ENCODE results near the gene FOXP2.
"Not testable (repeated sequence)": the region's sequence is repeated elsewhere in the genome, so short reads cannot be mapped to it uniquely, and the experiment has no call there.

The FOXP2 gene

DNA sequence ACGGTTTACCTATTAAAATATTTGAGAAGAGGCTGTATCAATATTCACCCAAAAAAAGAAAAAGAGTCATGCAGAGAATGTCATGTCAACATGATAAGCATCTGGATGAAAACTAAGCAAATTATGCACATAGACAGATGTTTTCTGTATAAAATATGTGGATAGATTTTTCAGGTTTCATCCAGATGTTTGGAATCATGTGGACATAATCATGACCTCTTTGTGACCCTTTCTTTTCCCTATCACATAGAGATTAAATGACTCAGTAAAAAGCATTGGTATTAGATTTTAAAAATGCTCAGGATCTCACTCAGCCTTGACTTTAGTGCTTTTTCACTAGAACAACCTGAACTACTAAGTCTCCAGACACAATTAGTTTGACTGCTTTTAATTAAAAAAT is 90.0 kb downstream of the FOXP2 start:
- no peak for DNase-seq

DNA sequence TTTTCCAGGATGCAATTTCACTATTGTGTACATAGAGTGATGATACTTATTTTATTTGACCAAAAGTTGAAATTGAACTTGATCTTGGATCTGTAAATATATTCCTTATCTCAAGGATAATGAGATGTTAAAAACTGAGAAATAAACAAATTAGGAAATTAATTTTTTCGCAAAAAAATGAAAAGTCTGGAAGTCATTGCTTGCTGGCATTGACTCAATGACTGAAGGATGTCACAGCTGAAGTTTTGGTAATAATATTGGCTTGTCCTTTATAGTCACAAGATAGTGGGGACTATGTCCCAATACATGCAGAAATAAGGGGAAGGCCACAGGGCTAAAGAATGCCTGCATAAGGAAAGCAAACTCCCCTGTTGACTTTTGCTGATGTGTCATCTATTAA is 92.8 kb downstream of the FOXP2 start:
- DNase-seq = no peak

DNA sequence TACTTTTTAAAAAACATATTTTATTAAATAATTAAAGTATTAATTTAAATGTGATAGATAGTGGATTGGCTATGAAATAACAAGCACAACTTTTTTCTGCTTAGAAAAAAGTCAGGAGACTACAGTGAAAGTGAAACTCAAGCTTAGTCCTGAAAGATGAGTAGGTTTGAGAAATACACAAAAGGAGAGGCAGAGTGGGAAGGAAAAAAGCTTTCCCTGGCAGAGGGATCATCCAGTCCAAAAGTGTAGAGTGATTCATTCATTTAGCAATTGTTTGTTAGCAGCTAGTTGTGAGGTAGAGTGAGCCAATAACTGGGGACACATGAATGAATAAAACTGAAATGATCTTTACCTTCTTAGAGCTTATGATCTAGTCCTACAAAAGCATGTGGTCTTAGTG is 93.5 kb downstream of the FOXP2 start:
- no peak for DNase-seq

DNA sequence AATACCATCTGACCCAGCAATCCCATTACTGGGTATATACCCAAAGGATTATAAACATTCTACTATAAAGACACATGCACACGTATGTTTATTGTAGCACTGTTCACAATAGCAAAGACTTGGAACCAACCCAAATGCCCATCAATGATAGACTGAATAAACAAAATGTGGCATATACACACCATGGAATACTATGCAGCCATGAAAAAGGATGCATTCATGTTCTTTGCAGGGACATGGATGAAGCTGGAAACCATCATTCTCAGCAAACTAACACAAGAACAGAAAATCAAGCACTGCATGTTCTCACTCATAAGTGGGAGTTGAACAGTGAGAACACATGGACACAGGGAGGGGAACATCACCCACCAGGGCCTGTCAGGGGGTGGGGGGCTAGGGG is 96.2 kb downstream of the FOXP2 start:
- DNase-seq = not testable (repeated sequence)

DNA sequence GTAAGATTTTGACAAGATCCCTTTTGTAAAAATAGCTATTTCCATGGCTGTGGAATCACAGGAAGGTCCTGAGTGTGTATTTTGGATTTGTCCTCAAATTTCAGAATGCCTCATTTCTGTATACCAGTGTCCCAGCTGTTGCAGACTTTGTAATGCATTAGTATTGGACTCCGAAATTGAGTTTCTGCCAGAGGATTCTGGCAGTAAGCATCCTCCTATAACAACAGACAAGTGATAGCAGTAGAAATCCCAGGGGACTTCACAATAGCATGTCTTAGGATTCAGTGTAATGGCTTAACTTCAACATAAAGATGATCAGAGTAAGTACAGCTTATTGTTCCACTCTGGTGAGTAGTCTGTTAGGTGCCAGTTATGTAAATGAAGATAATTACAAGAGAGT is 104.6 kb downstream of the FOXP2 start:
- no peak for DNase-seq

DNA sequence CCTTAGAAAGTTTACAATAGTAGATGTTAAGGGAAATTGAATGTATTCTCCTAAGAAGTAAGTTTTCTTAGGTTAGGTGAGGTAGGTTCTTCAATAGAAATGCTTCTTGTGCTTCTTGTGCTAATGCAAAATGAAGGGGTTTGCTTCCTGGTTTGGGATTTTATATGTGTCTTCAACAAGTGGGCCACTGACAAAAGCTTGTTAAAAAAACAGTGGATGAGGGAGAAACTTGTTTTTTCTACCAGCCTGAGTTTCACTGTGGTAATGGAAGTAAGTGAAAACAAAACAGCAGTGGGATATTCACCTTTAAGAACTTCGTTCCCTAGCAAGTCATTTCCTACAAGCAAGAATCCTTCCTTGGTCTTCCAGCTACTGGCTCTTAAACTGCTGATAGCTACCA is 107.5 kb downstream of the FOXP2 start:
- no peak for DNase-seq

DNA sequence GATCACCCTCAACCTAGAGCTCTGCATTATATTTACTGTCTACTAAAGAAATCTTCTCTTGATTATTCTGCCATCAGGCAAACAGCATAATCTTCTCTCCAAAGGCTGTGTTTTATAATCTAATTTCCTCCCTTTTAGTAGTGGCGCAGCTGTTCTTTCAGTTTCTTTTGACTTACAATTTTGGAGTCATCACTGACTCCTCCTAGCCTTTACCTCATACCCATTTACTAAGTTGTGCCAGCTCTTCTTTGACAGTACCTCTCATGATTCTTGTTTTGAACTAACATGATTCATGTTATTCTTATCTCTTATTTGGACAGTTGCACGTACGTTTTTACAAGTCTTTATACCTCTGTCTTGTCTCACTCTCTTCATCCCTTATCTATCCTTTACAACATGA is 113.0 kb downstream of the FOXP2 start:
- DNase-seq = no peak

DNA sequence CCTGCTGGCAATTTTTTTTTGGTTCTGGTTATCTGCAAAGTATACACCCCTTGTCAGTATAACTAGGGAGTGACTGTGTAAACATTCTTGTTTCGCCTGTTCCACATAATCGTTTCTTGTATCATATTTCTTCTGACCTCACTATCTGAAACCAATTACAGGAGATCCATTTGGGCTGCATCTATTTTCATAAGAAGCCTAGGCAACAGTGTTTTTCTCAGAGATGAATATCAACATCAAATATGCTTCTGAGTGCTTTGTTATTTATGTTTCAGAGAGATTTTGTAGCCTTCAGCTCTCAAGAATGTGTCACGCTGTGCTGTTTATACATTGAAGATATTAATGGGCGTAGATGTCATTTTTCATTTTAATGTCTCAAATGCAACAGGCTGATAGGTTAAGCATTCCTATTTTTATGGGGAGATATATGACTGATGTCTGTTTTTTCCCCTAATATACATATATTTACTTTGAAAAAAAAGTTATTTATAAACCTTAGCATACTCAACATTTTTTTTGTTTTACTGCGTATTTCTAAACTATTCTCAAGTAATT is 115.5 kb downstream of the FOXP2 start:
- DNase-seq = no peak

DNA sequence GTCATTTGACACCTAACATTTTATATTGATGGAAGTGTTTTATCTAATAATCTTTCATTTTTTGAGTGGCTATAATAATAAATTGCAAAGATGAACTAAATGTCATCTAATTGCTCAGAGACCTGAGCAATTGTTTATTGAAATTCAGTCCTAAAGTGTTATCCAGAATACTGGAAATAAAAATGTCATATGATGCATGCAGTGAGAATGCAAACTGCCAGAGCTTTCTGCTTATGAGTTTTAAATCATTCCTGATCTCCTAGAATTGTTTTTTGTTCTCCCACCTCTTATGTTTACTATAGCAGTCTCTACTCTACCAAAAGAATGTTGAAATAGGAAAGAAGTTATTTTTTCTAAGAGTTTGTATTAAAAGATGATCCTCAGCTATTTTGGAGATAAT is 116.7 kb downstream of the FOXP2 start:
- DNase-seq = no peak

DNA sequence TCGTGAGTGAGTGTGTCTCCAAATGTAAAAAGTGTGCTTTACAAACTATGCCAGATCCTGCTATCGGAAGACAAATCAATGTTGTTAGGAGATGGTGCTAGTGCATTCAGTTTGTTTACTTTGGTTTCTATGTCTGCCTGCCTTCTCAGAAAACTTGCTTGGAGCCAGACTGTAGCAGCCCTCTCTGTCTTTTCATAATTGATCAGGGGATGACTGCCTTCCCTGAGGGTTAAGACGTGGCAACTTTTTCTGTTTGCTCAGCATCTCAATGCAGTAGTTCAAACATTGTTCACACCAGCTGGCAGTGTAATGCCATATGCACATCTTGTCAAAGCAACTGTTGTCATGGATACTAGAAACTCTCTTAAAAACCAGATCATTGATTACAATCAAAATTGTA is 118.5 kb downstream of the FOXP2 start:
- DNase-seq = no peak

DNA sequence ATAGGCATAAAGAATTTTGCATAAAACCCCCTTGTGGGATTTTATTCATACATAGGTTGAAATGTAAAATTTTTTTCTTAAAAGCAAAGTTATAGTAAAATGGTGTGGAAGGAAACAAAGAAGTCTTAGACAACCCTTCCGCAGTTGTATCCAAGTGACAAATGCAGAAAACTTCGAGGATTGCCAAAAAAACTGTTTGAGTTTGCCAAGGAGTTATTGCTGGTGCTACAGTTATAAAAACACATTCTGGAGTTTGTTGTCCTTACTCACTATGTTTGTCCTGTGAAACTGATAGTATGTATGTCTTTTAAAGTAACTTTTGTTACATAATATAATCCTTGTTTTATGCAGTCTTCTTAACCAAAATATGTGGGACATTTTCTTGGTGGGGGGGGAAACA is 120.3 kb downstream of the FOXP2 start:
- DNase-seq = no peak

DNA sequence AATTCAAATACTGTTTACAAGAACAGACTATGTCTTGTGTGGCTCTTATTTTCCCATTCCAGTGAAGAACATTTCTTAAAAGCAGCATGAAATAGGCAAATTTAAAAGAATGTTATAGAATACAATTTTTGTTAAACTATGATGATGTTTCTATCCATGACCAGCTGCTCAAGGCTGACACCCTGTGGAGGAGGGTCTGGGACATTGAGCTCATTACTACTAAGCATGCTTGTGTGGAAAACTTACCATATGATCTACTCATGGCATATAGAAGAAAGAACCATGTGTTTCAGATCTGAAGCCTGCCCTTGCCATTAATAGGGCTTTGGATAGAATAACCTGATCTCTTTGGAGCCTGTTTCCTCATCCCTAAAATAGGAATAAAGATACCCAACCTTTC is 125.0 kb downstream of the FOXP2 start:
- peak in 1 of 14 donors; percentile 0 for DNase-seq

DNA sequence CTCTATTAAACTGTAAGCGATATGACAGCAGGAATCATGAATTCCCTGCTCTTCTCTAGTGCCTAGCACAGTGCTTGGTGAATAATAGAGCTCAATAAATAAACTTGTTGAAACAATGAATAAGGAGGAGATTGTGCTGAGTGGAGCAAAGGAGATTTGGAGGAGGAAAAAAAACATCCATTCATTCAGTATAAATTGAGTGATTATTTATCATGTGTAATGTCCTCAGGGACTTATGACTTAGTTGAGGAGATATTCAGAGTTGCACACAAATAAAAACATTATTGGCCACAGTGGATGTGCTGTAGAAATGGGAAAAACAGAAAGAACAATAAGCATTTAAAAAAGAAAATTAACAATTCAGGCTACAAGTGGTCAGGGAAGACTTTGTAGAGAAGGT is 125.7 kb downstream of the FOXP2 start:
- DNase-seq = no peak

DNA sequence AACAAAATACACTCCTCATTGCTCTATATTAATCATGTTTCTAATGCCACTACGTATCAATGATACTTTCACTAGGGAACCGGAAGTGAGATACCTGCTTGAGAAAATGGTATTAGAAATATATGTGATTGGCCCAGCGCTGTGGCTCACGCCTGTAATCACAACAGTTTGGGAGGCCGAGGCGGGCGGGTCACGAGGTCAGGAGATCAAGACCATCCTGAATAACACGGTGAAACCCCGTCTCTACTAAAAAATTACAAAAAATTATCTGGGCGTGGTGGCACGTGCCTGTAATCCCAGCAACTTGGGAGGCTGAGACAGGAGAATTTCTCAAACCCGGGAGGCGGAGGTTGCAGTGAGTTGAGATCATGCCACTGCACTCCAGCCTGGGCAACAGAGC is 132.7 kb downstream of the FOXP2 start:
- not testable (repeated sequence) for DNase-seq

DNA sequence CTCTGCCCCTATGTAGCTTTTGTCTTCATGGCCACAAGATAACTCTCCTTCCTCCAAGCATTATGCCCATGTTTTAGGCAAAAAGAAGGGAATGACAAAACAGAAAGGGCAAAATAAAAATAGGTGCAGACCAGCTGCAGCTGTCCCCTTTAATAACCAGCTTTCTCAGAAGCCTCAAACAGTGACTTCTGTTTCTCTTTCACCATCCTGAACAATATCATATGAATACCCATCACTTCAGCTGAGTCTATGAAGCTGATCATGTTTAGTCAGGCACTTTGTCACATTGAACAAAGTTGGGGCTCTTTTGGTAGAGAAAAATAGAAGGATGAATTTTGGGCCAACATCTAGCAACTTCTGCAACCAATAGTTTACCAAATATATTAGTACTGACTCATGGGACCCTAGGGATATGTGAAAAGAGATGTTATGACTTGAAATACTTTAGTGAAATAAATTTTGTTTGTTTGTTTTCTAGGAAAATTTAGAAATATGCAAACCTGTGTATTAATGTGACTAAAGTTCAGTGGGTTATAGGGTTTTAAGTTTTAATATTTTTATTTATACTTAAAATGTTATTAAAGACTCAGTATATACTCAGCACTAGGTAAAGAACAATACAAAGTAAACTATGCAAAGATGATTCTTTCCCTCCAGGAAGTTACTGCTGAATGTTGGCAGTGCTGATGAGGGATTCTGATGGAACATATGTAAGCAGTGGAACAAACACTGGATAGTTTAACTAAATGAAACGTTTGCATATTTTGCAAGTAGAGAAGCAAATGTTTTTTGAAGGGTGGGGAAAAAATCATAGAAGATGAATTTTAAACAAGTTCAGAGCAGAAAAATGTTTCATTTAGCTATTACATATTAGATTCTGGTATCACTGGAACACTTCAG is 133.7 kb downstream of the FOXP2 start:
- no peak for DNase-seq

DNA sequence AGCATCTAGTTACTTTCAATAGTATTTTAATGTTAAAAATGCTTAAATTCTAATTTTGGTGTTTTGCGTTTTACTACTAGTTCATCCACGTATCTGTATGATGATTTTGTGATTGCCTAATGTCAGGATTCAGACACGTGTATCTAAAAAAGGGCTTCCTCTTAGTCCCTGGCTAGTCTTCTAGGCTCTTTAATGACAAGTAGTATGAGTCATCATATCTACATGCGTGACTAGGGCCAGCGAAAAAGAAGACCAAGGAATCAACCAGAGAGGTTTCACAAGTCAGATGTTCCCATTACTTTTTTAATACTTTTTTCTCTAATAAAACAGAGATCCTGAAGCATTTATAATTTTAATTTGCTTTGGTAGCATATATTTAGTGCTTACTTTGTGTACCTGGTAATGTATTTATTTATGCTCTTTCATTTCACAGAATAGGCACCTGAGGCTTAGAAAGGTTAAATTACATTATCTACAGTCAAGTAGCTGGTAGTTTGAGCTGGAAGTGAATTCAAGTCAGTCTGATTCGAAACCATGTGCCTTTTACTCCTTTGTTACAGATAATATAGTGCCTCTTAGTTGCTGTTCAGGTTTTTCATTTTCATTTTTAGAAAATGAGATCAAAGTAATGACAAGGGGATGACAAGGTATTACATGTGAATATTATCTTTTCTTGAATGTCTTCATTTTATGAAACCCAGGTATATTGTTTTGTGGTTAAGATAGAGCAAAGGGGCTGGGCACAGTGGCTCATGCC is 140.3 kb downstream of the FOXP2 start:
- DNase-seq = no peak

DNA sequence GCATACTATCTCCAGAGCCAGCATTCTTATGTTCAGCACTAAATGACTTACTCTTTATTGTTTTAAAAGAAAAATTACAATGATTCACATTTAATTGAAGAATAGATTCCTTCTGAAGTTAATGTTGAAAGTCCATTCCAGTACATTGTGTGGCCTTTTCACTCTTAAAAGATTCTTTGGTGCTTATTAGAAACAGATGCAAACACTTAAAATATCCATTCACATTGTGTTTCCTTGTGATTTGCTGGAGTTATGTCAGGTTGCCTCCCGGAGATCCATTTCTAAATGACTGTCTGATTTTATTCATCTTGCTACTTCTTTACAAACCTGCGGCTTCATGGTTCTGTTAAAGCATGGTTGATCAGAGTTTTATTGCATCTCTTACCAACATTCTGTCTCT is 152.8 kb downstream of the FOXP2 start:
- no peak for DNase-seq

DNA sequence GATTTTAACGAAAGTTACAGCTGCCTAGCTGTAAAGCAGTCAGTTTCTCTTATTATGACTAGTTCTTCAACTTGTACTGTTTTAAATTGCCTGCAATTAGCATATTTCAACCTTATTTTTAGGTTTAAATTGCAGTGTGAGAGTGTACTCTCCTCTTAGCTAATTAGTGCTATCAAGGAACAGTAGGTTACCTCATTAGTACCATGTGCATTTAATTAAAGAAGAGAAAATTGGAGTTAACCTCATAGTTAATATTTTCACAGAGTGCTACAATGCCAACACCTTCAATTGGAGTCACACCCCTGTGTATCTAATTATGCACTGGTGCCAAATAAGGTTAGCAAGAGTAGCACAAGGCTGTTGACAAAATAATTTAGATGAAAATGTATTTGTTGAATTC is 154.6 kb downstream of the FOXP2 start:
- no peak for DNase-seq

DNA sequence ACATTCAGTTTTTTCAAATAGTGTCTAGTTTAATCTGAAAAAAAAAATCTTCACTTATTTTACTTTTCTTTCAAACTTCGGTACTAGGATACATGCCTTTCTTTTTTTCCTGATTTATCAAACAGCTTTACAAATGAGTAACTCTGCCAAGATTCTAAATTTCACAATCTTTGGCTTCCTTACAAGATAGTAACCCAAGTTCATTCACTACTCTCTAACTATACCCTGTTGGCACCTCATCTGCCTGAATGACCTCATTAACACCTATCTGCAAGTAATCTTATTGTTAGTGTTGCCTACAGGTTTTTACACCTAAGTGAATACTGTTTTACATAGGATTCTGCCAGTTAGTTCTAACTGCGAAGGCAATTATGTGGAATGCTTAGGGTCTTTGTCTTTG is 159.8 kb downstream of the FOXP2 start:
- DNase-seq = no peak

DNA sequence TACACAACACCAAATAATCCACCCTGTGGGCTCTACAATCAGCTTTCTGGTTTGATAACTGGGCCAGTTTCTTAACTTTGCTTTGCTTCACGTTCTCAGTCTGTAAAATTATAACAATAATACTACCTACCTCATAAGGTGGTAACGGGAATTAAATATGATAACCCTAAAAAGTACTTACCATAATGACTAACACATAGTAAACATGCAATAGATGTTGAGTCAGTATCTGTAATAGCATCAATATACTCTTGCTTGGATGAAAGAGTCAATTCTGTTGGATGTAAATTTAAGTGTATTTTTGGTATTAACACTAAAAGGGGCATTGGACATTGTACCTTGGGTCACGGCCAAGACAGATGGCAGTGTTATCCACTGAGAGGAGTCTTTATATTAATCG is 160.5 kb downstream of the FOXP2 start:
- DNase-seq = no peak

DNA sequence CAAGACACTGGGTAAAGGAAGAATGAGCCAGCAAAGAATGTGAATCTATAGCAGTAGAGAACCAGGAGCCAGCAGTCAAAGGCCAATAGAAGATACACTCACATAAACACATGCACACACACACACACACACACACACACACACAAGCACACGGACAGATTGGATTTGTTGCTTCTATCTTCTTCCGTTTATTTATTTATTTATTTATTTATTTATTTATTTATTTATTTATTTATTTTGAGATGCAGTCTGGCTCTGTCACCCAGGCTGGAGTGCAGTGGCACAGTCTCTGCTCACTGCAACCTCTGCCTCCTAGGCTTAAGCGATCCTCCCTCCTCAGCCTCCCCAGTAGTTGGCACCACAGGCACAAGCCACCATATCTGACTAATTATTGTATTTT is 166.3 kb downstream of the FOXP2 start:
- not testable (repeated sequence) for DNase-seq

DNA sequence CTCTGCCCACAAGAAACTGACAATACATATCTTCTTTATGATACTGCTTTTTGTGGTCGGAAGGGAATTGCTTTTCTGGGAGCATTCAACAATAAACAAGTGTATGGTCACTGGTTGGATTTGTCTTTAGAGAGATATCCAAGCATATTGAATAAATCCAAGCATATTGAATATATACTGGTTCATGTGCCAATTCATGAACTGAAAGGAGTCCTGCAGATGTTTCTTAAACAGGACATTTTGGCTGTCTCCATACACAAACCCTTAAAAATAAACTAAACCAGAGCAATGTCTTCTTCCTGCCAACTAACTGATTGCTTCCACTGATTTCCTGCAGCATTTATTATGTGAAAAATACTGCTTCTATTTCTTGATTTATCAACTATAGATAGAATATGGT is 173.9 kb downstream of the FOXP2 start:
- DNase-seq = no peak

DNA sequence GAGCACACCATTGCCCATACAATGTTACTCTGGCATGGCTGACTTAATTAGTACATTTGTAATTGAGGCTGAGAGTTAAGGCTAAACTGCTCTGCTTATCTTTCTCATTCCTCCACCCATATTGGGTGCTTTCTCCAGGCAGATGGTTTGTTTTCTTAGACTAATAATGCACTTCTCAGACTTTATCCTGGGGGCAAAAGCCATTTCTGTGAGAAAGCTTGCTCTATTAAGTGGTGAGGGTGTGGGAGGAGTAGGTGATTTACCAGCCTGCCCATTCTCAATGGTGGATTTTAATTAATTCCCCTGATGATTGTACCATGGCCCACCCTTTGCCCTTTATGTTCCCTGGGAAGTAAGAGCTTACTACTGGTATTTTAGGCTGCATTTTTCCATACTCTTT is 174.8 kb downstream of the FOXP2 start:
- no peak for DNase-seq

DNA sequence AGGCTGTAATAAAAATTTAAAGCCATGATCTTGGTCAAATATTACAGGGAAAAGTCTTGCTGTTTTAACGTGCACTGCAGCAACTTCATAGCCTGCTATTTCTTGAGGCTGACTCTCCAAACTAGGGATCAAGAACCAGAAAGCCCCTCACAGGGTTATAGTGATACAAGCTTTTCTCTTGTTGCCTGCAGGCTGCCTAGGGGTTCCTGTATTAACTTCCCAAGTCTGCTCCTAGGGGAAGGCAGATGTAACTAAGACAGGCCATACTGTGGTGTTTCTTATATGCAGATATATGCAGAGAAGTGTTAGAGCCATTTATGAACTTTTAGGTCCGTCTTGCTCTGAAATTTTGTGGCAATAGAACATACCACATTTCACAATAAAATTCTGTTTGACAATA is 175.7 kb downstream of the FOXP2 start:
- no peak for DNase-seq
